ENCODE measurements around the gene CYB5R3. TPM values are rescaled to one million over a fixed set of nuclear protein-coding genes. Genes with fewer than 3 reads are reported as not detected.
"Not testable (repeated sequence)": the region's sequence is repeated elsewhere in the genome, so short reads cannot be mapped to it uniquely, and the experiment has no call there.

Gene CYB5R3
- total and polyA plus RNA-seq, 2 donors (not counting 3 experiments of a cell fraction or from before 2014, with no cell fraction given), result 217 to 263 TPM

DNA sequence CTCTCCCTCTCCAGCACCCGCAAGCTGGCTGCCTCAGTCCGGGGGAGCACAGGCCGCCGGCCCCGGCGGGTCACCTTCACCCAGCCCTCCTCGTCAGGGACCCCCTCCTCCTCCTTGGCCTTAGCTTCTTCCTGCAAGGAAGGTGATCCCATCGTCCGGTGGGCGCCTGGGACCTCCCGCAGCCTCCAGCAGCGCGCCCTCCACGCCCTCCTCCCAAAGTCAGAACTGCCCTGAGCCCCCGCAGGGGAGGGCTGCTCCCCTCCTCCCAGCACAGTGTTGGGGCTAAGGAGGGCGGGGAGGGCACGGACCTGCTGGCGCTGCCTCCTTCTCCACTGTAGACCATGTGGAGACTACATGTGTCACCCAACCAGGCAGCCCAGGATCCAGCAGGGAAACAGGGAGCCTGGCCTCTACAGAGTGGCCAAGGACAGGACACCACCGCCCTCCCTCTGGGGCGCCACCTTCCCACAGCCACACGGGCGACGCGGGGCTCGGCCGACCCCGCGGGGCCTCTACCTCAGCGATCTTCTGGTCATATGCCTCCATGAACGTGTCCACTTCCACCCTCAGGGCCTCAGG is 73.1 kb downstream of the CYB5R3 start:
- BruUV-seq (replicated peaks); FAIRE-seq; dilution Hi-C loops (cut with MboI; ENCODE audit: extremely low pct_ligation_motif_present, low sequenced_read_pairs); DNase-seq (ENCODE audit: low read depth, low spot score); H3K9ac ChIP-seq (replicated peaks; ENCODE audit: extremely low read depth, insufficient read depth, low read length); H4K20me1 ChIP-seq (replicated peaks; ENCODE audit: control insufficient read depth, extremely low read depth, insufficient read depth, low read length); H3K4me2 ChIP-seq (ENCODE audit: insufficient read depth, low read length); H3K9me1 ChIP-seq (replicated peaks; ENCODE audit: control insufficient read depth, extremely low read depth, insufficient read depth, low read length); H3K9me3 ChIP-seq (replicated peaks; ENCODE audit: control insufficient read depth, insufficient read depth, low read length); H3K36me3 ChIP-seq (ENCODE audit: control insufficient read depth in 2 of 2, extremely low read depth in 1 of 2, insufficient read depth in 2 of 2, low read length in 2 of 2); H2AFZ ChIP-seq (ENCODE audit: low read depth, low read length); H3K27ac ChIP-seq (ENCODE audit: insufficient read depth, low read depth, low read length); H3K27me3 ChIP-seq (ENCODE audit: control insufficient read depth in 2 of 2, insufficient read depth in 2 of 2, low read length in 2 of 2); H3K4me3 ChIP-seq (replicated peaks in 1 of 3; ENCODE audit: insufficient read depth in 1 of 3, low read depth in 1 of 3, low read length in 3 of 3); POLR2A ChIA-PET; H3K4me1 ChIP-seq (ENCODE audit: control insufficient read depth, extremely low read depth, insufficient read depth, low read length); CTCF ChIA-PET: not testable (repeated sequence)
- H3K79me2 ChIP-seq (ENCODE audit: control insufficient read depth, insufficient read depth, low read length), result peaks cover 12% of the 10 kb centered on the region
- intact Hi-C loops (cut with micrococcal nuclease), result loop anchor here (10.0 kb wide), 1 partner anchor 1491 kb away; no protein-coding TSS in a partner anchor

DNA sequence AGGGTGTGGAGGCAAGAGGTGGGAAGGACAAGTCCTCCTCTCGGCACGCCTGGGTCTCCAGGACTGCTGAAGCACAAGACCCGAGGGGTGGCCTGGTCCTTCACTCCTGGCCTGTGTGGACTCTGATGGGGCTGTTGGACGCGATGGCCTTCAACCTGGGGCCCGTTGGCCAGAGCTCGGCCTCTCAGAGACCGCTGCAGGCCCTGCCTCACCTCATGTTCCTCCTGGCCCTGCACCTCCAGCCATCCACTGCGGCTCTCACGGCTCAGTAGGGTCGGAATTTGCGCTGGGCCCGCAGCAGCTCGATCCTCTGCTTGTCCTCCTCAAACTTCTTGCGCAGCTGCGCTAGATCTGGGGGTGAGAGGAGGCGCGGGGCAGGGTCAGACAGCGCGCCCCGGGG is 74.7 kb downstream of the CYB5R3 start:
- CTCF ChIA-PET, result interaction anchor here (0.9 kb wide), 1 partner anchor 245 kb away, joined by 3 read pairs; no protein-coding TSS in a partner anchor
- H3K36me3 ChIP-seq (ENCODE audit: control insufficient read depth in 2 of 2, extremely low read depth in 1 of 2, insufficient read depth in 2 of 2, low read length in 2 of 2); H3K9ac ChIP-seq (replicated peaks; ENCODE audit: extremely low read depth, insufficient read depth, low read length); FAIRE-seq; dilution Hi-C loops (cut with MboI; ENCODE audit: extremely low pct_ligation_motif_present, low sequenced_read_pairs); BruUV-seq (replicated peaks); H3K79me2 ChIP-seq (ENCODE audit: control insufficient read depth, insufficient read depth, low read length); POLR2A ChIA-PET; H3K27ac ChIP-seq (ENCODE audit: insufficient read depth, low read depth, low read length); H4K20me1 ChIP-seq (replicated peaks; ENCODE audit: control insufficient read depth, extremely low read depth, insufficient read depth, low read length); H3K9me1 ChIP-seq (replicated peaks; ENCODE audit: control insufficient read depth, extremely low read depth, insufficient read depth, low read length); H3K27me3 ChIP-seq (ENCODE audit: control insufficient read depth in 2 of 2, insufficient read depth in 2 of 2, low read length in 2 of 2); H3K4me3 ChIP-seq (replicated peaks in 1 of 3; ENCODE audit: insufficient read depth in 1 of 3, low read depth in 1 of 3, low read length in 3 of 3); H3K4me2 ChIP-seq (ENCODE audit: insufficient read depth, low read length); DNase-seq (ENCODE audit: low read depth, low spot score); H2AFZ ChIP-seq (ENCODE audit: low read depth, low read length); H3K4me1 ChIP-seq (ENCODE audit: control insufficient read depth, extremely low read depth, insufficient read depth, low read length); H3K9me3 ChIP-seq (replicated peaks; ENCODE audit: control insufficient read depth, insufficient read depth, low read length): not testable (repeated sequence)
- intact Hi-C loops (cut with micrococcal nuclease), result loop anchor here (10.0 kb wide), 1 partner anchor 1490 kb away; no protein-coding TSS in a partner anchor

DNA sequence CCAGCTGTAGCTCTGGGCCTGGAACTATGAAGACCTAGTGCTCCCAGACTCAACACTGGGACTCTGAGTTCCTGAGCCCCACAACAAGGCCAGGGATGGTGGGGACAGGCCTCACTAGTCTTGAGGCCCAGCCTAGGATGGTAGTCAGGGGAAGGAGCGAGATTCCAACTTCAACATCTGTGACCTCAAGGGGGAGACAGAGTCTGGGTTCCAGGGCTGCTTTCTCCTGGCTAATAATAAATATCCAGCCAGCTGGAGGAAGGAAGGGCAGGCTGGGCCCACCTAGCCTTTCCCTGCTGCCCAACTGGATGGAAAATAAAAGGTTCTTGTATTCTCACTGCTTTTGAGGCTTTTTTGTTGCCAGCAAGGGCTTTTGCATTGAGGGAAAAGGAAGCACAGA is 75.1 kb downstream of the CYB5R3 start:
- H3K27ac ChIP-seq (ENCODE audit: insufficient read depth, low read depth, low read length); H3K9me3 ChIP-seq (replicated peaks; ENCODE audit: control insufficient read depth, insufficient read depth, low read length); POLR2A ChIA-PET; H3K9ac ChIP-seq (replicated peaks; ENCODE audit: extremely low read depth, insufficient read depth, low read length); H3K36me3 ChIP-seq (ENCODE audit: control insufficient read depth in 2 of 2, extremely low read depth in 1 of 2, insufficient read depth in 2 of 2, low read length in 2 of 2); H3K4me2 ChIP-seq (ENCODE audit: insufficient read depth, low read length); H3K79me2 ChIP-seq (ENCODE audit: control insufficient read depth, insufficient read depth, low read length); dilution Hi-C loops (cut with MboI; ENCODE audit: extremely low pct_ligation_motif_present, low sequenced_read_pairs); H2AFZ ChIP-seq (ENCODE audit: low read depth, low read length); H4K20me1 ChIP-seq (replicated peaks; ENCODE audit: control insufficient read depth, extremely low read depth, insufficient read depth, low read length); BruUV-seq (replicated peaks); H3K4me1 ChIP-seq (ENCODE audit: control insufficient read depth, extremely low read depth, insufficient read depth, low read length); H3K4me3 ChIP-seq (replicated peaks in 1 of 3; ENCODE audit: insufficient read depth in 1 of 3, low read depth in 1 of 3, low read length in 3 of 3); H3K9me1 ChIP-seq (replicated peaks; ENCODE audit: control insufficient read depth, extremely low read depth, insufficient read depth, low read length); H3K27me3 ChIP-seq (ENCODE audit: control insufficient read depth in 2 of 2, insufficient read depth in 2 of 2, low read length in 2 of 2): not testable (repeated sequence)
- DNase-seq (ENCODE audit: low read depth, low spot score) (peak; percentile 51), FAIRE-seq (peak; percentile 96)
- CTCF ChIA-PET, result interaction anchor here (0.9 kb wide), 1 partner anchor 245 kb away, joined by 3 read pairs; no protein-coding TSS in a partner anchor
- intact Hi-C loops (cut with micrococcal nuclease), result loop anchor here (10.0 kb wide), 1 partner anchor 1489 kb away; no protein-coding TSS in a partner anchor

DNA sequence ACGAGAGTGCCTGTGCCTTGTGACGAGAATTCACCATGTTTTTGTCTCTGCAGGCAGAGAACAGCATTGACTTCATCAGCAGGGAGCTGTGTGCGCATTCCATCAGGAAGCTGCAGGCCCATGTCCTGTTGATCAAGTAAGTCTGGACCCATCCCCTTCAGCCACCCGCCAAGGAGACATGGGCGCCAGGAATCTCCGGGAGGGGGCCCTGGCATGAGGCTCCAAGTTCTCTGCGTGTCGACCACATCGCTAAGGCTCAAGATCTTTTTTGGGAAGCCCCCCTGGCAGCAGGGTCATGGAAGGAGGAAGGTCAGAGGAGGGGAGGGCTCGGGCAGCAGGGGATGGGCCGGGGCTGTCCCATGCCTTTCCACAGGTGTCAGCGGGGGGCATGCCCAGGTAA is 78.1 kb downstream of the CYB5R3 start:
- DNase-seq (ENCODE audit: low read depth, low spot score); H3K79me2 ChIP-seq (ENCODE audit: control insufficient read depth, insufficient read depth, low read length); H3K9me3 ChIP-seq (replicated peaks; ENCODE audit: control insufficient read depth, insufficient read depth, low read length); H3K27ac ChIP-seq (ENCODE audit: insufficient read depth, low read depth, low read length); FAIRE-seq; POLR2A ChIA-PET; H3K27me3 ChIP-seq (ENCODE audit: control insufficient read depth in 2 of 2, insufficient read depth in 2 of 2, low read length in 2 of 2); H4K20me1 ChIP-seq (replicated peaks; ENCODE audit: control insufficient read depth, extremely low read depth, insufficient read depth, low read length); BruUV-seq (replicated peaks); H3K4me2 ChIP-seq (ENCODE audit: insufficient read depth, low read length); H2AFZ ChIP-seq (ENCODE audit: low read depth, low read length); H3K36me3 ChIP-seq (ENCODE audit: control insufficient read depth in 2 of 2, extremely low read depth in 1 of 2, insufficient read depth in 2 of 2, low read length in 2 of 2); dilution Hi-C loops (cut with MboI; ENCODE audit: extremely low pct_ligation_motif_present, low sequenced_read_pairs); H3K4me1 ChIP-seq (ENCODE audit: control insufficient read depth, extremely low read depth, insufficient read depth, low read length); H3K9me1 ChIP-seq (replicated peaks; ENCODE audit: control insufficient read depth, extremely low read depth, insufficient read depth, low read length); H3K9ac ChIP-seq (replicated peaks; ENCODE audit: extremely low read depth, insufficient read depth, low read length); CTCF ChIA-PET; H3K4me3 ChIP-seq (replicated peaks in 1 of 3; ENCODE audit: insufficient read depth in 1 of 3, low read depth in 1 of 3, low read length in 3 of 3): not testable (repeated sequence)
- intact Hi-C loops (cut with micrococcal nuclease), result loop anchor here (10.0 kb wide), 1 partner anchor 1486 kb away; no protein-coding TSS in a partner anchor

Measured in endothelial cell of umbilical vein (primary cell).